Ishikawa (cell line): ENCODE results near the gene PACS1.

ENCODE experiments used
- CEBPB ChIP-seq: IDR thresholded peaks from 2 replicates; pipeline ENCODE4 v1.6.1; 2012
- CREB1 ChIP-seq: IDR thresholded peaks from 2 replicates; pipeline ENCODE4 v1.6.1; 2012; ENCODE audit warnings: low read depth
- EGR1 ChIP-seq: IDR thresholded peaks from 2 replicates; pipeline ENCODE4 v1.6.1; 2012
- EP300 ChIP-seq: IDR thresholded peaks from 2 replicates; pipeline ENCODE4 v1.6.1; 2012; ENCODE audit warnings: borderline replicate concordance
- FOXM1 ChIP-seq: IDR thresholded peaks from 2 replicates; pipeline ENCODE4 v1.6.1; 2012; ENCODE audit warnings: low read depth, borderline replicate concordance
- MAX ChIP-seq: IDR thresholded peaks from 2 replicates; pipeline ENCODE4 v1.6.1; 2012
- NFIC ChIP-seq: IDR thresholded peaks from 2 replicates; pipeline ENCODE4 v1.6.1; 2012
- RAD21 ChIP-seq: IDR thresholded peaks from 2 replicates; pipeline ENCODE4 v1.6.1; 2012; ENCODE audit warnings: low read depth
- REST ChIP-seq: IDR thresholded peaks from 2 replicates; pipeline ENCODE4 v1.6.1; 2012; ENCODE audit warnings: low read depth, mild to moderate bottlenecking
- TAF1 ChIP-seq: IDR thresholded peaks from 2 replicates; pipeline ENCODE4 v1.6.1; 2012; ENCODE audit warnings: low read depth, mild to moderate bottlenecking
- USF1 ChIP-seq: IDR thresholded peaks from 2 replicates; pipeline ENCODE4 v1.6.1; 2012
- YY1 ChIP-seq: IDR thresholded peaks from 2 replicates; pipeline ENCODE4 v1.6.1; 2012; ENCODE audit warnings: low read depth
- ZBTB7A ChIP-seq: IDR thresholded peaks from 2 replicates; pipeline ENCODE4 v1.6.1; 2012; ENCODE audit warnings: low read depth

- TF ChIP-seq YY1 (no peak), USF1 (no peak), CEBPB (no peak), ZBTB7A (no peak), FOXM1 (no peak), RAD21 (no peak), TAF1 (no peak), REST (no peak), CREB1 (no peak), EP300 (no peak), NFIC (no peak), MAX (no peak), EGR1 (no peak)
Measured at GRCh38 chr11:66172146-66172545, 102.1 kb downstream of the PACS1 start.
